RCC 7860 (cell line): Measurements from ENCODE around the gene PSTPIP1.

Source experiments
- DNase-seq: peaks from one replicate; pipeline ENCODE4 v3.0.0-alpha.2; 2015; ENCODE audit warnings: low spot score
- FAIRE-seq: peaks from 2 replicates; lab custom pipeline; 2012; peaks lifted over from hg19 to GRCh38; lab: Jason Lieb, UNC

Gene PSTPIP1

GRCh38 chr15:76996526-76997401 is 1.8 kb downstream of the PSTPIP1 start:
- DNase-seq (no peak), FAIRE-seq (no peak)

GRCh38 chr15:76998663-76999285 is 3.8 kb downstream of the PSTPIP1 start:
- FAIRE-seq, result no peak
- no peak for DNase-seq

GRCh38 chr15:76999996-77000395 is 5.1 kb downstream of the PSTPIP1 start:
- FAIRE-seq (no peak), DNase-seq (no peak)

- FAIRE-seq (no peak), DNase-seq (no peak)
Observed at GRCh38 chr15:77001351-77001750, 6.4 kb downstream of the PSTPIP1 start.

GRCh38 chr15:77001966-77002365 is 7.0 kb downstream of the PSTPIP1 start:
- DNase-seq (no peak), FAIRE-seq (no peak)

GRCh38 chr15:77002436-77002835 is 7.5 kb downstream of the PSTPIP1 start:
- FAIRE-seq (no peak), DNase-seq (no peak)

- FAIRE-seq (no peak), DNase-seq (no peak)
Observed at GRCh38 chr15:77002954-77003912, 8.3 kb downstream of the PSTPIP1 start.

GRCh38 chr15:77004189-77004588 is 9.3 kb downstream of the PSTPIP1 start:
- no peak for FAIRE-seq
- no peak for DNase-seq

GRCh38 chr15:77009176-77009575 is 14.2 kb downstream of the PSTPIP1 start:
- DNase-seq, result no peak
- no peak for FAIRE-seq

GRCh38 chr15:77009646-77010311 is 14.9 kb downstream of the PSTPIP1 start:
- DNase-seq, result peak; percentile 4
- no peak for FAIRE-seq

- no peak for DNase-seq
Observed at GRCh38 chr15:77010312-77010686, 15.4 kb downstream of the PSTPIP1 start.

GRCh38 chr15:77010857-77011256 is 15.9 kb downstream of the PSTPIP1 start:
- DNase-seq, result no peak
- no peak for FAIRE-seq

More at GRCh38 chr15:77010312-77010686, 15.4 kb downstream of the PSTPIP1 start:
- FAIRE-seq, result no peak

GRCh38 chr15:77012117-77012712 is 17.3 kb downstream of the PSTPIP1 start:
- no peak for FAIRE-seq
- no peak for DNase-seq

GRCh38 chr15:77012868-77013267 is 17.9 kb downstream of the PSTPIP1 start:
- FAIRE-seq (no peak), DNase-seq (no peak)

- DNase-seq (no peak), FAIRE-seq (no peak)
Observed at GRCh38 chr15:77013776-77014131, 18.8 kb downstream of the PSTPIP1 start.

GRCh38 chr15:77014132-77015081 is 19.5 kb downstream of the PSTPIP1 start:
- FAIRE-seq (no peak), DNase-seq (no peak)

GRCh38 chr15:77015646-77016320 is 20.9 kb downstream of the PSTPIP1 start:
- DNase-seq, result no peak

GRCh38 chr15:77016321-77016695 is 21.4 kb downstream of the PSTPIP1 start:
- no peak for DNase-seq
- no peak for FAIRE-seq

More at GRCh38 chr15:77015646-77016320, 20.9 kb downstream of the PSTPIP1 start:
- FAIRE-seq, result no peak
